KMS-11 (cell line): ENCODE results near the gene SPCS3.

ENCODE experiments used
- H2AFZ ChIP-seq: fragments of 200-600 bp; sonication (generic); 2 replicates; pipeline ENCODE4 v1.6.1; 2016; ENCODE audit warnings: antibody characterized with exemption, mixed run types, low read depth
- H3K27ac ChIP-seq: fragments of 200-600 bp; sonication (generic); 2 replicates; pipeline ENCODE4 v1.6.1; 2016; ENCODE audit warnings: mild to moderate bottlenecking, mixed run types
- H3K27me3 ChIP-seq: fragments of 200-600 bp; sonication (generic); 2 replicates; pipeline ENCODE4 v1.6.1; 2017; ENCODE audit warnings: mild to moderate bottlenecking, low read depth, mixed run types, moderate library complexity; ENCODE audit not compliant: insufficient read depth
- H3K36me3 ChIP-seq: fragments of 200-600 bp; sonication (generic); 2 replicates; pipeline ENCODE4 v1.6.1; 2017; ENCODE audit warnings: mild to moderate bottlenecking, mixed run types; ENCODE audit not compliant: insufficient read depth
- H3K4me1 ChIP-seq: fragments of 200-600 bp; sonication (generic); 2 replicates; pipeline ENCODE4 v1.6.1; 2016; ENCODE audit warnings: mild to moderate bottlenecking, low read depth, mixed run types; ENCODE audit not compliant: poor library complexity, severe bottlenecking
- H3K4me2 ChIP-seq: fragments of 200-600 bp; sonication (generic); 2 replicates; pipeline ENCODE4 v1.7.0; 2016; ENCODE audit warnings: mild to moderate bottlenecking, mixed run types
- H3K4me3 ChIP-seq: fragments of 200-600 bp; sonication (generic); IDR thresholded peaks from 2 replicates; pipeline ENCODE4 v1.6.1; 2017; ENCODE audit warnings: low read depth, low read length, mixed read lengths; ENCODE audit not compliant: insufficient read depth
- H3K79me2 ChIP-seq: fragments of 200-600 bp; sonication (generic); 2 replicates; pipeline ENCODE4 v1.6.1; 2016; ENCODE audit warnings: low read depth, mixed run types; ENCODE audit not compliant: insufficient read depth
- H3K9ac ChIP-seq: fragments of 200-600 bp; sonication (generic); 2 replicates; pipeline ENCODE4 v1.6.1; 2016; ENCODE audit warnings: mild to moderate bottlenecking, mixed run types
- H4K20me1 ChIP-seq: fragments of 200-600 bp; sonication (generic); 2 replicates; pipeline ENCODE4 v1.6.1; 2016; ENCODE audit warnings: mild to moderate bottlenecking, mixed run types; ENCODE audit not compliant: insufficient read depth
- CTCF ChIP-seq: fragments of 200-600 bp; sonication (generic); conservative IDR thresholded peaks from 2 replicates; pipeline ENCODE4 v1.6.1; 2017; ENCODE audit warnings: low read depth, mild to moderate bottlenecking, antibody characterized with exemption, low read length, moderate library complexity, mixed read lengths

Gene SPCS3

GRCh38 chr4:176360446-176360845 is 40.7 kb downstream of the SPCS3 start:
- no peak for TF ChIP-seq CTCF
- H2AFZ ChIP-seq: no peak overlapping the region
- H3K36me3 ChIP-seq: no peaks in the 10 kb centered on the region

GRCh38 chr4:176363072-176363471 is 43.3 kb downstream of the SPCS3 start:
- Histone ChIP-seq H3K79me2 (no peaks in the 10 kb centered on the region), H2AFZ (no peak overlapping the region), H3K4me2 (0 out of 2 replicates have a peak overlapping the region, but pooled peaks have one; percentile 9), H3K4me1 (peaks cover 26% of the 10 kb centered on the region), H3K27me3 (no peaks in the 10 kb centered on the region), H3K4me3 (no peak overlapping the region), H3K36me3 (no peaks in the 10 kb centered on the region), H3K9ac (no peak overlapping the region), H3K27ac (no peak overlapping the region), H4K20me1 (no peaks in the 10 kb centered on the region)
- no peak for TF ChIP-seq CTCF

More at GRCh38 chr4:176360446-176360845, 40.7 kb downstream of the SPCS3 start:
- H3K4me3 ChIP-seq: no peak overlapping the region
- no peak overlapping the region for H3K4me2 ChIP-seq
- no peak overlapping the region for H3K9ac ChIP-seq
- peaks cover 45% of the 10 kb centered on the region for H3K4me1 ChIP-seq
- no peaks in the 10 kb centered on the region for H4K20me1 ChIP-seq
- H3K27ac ChIP-seq: no peak overlapping the region
- no peaks in the 10 kb centered on the region for H3K79me2 ChIP-seq
- no peaks in the 10 kb centered on the region for H3K27me3 ChIP-seq

- Histone ChIP-seq H3K4me2 (no peak overlapping the region), H3K4me1 (peaks cover 12% of the 10 kb centered on the region), H3K27ac (no peak overlapping the region), H3K79me2 (no peaks in the 10 kb centered on the region), H3K36me3 (no peaks in the 10 kb centered on the region), H3K9ac (no peak overlapping the region), H2AFZ (no peak overlapping the region), H3K4me3 (no peak overlapping the region), H3K27me3 (no peaks in the 10 kb centered on the region), H4K20me1 (no peaks in the 10 kb centered on the region)
- no peak for TF ChIP-seq CTCF
Measured at GRCh38 chr4:176367771-176368465, 48.2 kb downstream of the SPCS3 start.

GRCh38 chr4:176376032-176376614 is 56.4 kb downstream of the SPCS3 start:
- no peaks in the 10 kb centered on the region for H3K79me2 ChIP-seq
- H3K27me3 ChIP-seq: no peaks in the 10 kb centered on the region
- TF ChIP-seq CTCF: peak; percentile 75
- H3K9ac ChIP-seq: no peak overlapping the region
- H3K36me3 ChIP-seq: no peaks in the 10 kb centered on the region
- peaks cover 7% of the 10 kb centered on the region for H3K4me1 ChIP-seq
- no peak overlapping the region for H3K27ac ChIP-seq
- H2AFZ ChIP-seq: no peak overlapping the region
- no peaks in the 10 kb centered on the region for H4K20me1 ChIP-seq
- no peak overlapping the region for H3K4me3 ChIP-seq
- H3K4me2 ChIP-seq: no peak overlapping the region
